WTC11 (cell line): Measurements from ENCODE around the gene TMEM218. TPM values are rescaled to one million over a fixed set of nuclear protein-coding genes. Genes with fewer than 3 reads are reported as not detected.
A peak's percentile ranks its signal among the peaks of the same experiment; 100 is the strongest.

Experiments
- ATAC-seq: fragments of 200-7000 bp; cut with Tn5 transposase; 2 replicates; pipeline ENCODE4 v1.10.0; 2021; ENCODE audit warnings: mild to moderate bottlenecking, moderate library complexity
- CTCF ChIA-PET: fragments of 300-600 bp; sonication (Branson Sonifier 250); formaldehyde crosslinking; loops from one replicate; lab custom pipeline; 2021; ENCODE audit warnings: antibody characterized with exemption; lab: Charles Lee
- POLR2A ChIA-PET: fragments of 350-600 bp; sonication (Branson Sonifier 250); formaldehyde crosslinking; loops from one replicate; lab custom pipeline; 2021; ENCODE audit warnings: antibody characterized with exemption; lab: Charles Lee
- DNase-seq: peaks from one replicate; pipeline ENCODE4 v3.0.0; 2021; ENCODE audit warnings: low spot score
- H3K27ac Mint-ChIP-seq: 2 replicates; pipeline ENCODE4 v1.8.0; 2021; ENCODE audit warnings: mixed read lengths
- H3K27me3 Mint-ChIP-seq: 2 replicates; pipeline ENCODE4 v1.8.0; 2021; ENCODE audit warnings: low read depth, mild to moderate bottlenecking, moderate library complexity, mixed read lengths
- H3K36me3 Mint-ChIP-seq: 2 replicates; pipeline ENCODE4 v1.8.0; 2021; ENCODE audit warnings: mixed read lengths
- H3K4me1 Mint-ChIP-seq: 2 replicates; pipeline ENCODE4 v1.8.0; 2022; ENCODE audit warnings: mixed read lengths
- H3K4me3 Mint-ChIP-seq: 2 replicates; pipeline ENCODE4 v1.8.0; 2021; ENCODE audit warnings: mild to moderate bottlenecking, moderate library complexity, mixed read lengths
- H3K9me3 Mint-ChIP-seq: 2 replicates; pipeline ENCODE4 v1.8.0; 2021; ENCODE audit warnings: mixed read lengths
- ATF6 ChIP-seq: sonication (generic); formaldehyde crosslinking; IDR thresholded peaks from 2 replicates; pipeline ENCODE4 v1.8.1; 2023; ENCODE audit warnings: mild to moderate bottlenecking, missing genetic modification reagents
- CBFB ChIP-seq: sonication (generic); formaldehyde crosslinking; IDR thresholded peaks from 2 replicates; pipeline ENCODE4 v1.8.1; 2022; ENCODE audit warnings: mild to moderate bottlenecking, low read depth, missing genetic modification reagents
- CREB1 ChIP-seq: sonication (generic); formaldehyde crosslinking; IDR thresholded peaks from 2 replicates; pipeline ENCODE4 v1.8.0; 2023; ENCODE audit warnings: mild to moderate bottlenecking, missing genetic modification reagents
- ETV6 ChIP-seq: sonication (generic); formaldehyde crosslinking; IDR thresholded peaks from 2 replicates; pipeline ENCODE4 v1.8.1; 2022; ENCODE audit warnings: mild to moderate bottlenecking, missing genetic modification reagents
- FOXK1 ChIP-seq: sonication (generic); formaldehyde crosslinking; IDR thresholded peaks from 2 replicates; pipeline ENCODE4 v1.8.0; 2022; ENCODE audit warnings: mild to moderate bottlenecking, moderate library complexity, missing genetic modification reagents
- GABPB1 ChIP-seq: sonication (generic); formaldehyde crosslinking; IDR thresholded peaks from 2 replicates; pipeline ENCODE4 v1.8.1; 2023; ENCODE audit warnings: mild to moderate bottlenecking, missing genetic modification reagents
- HMGA2 ChIP-seq: fragments of 250-450 bp; sonication (Bioruptor Pico); IDR thresholded peaks from 2 replicates; pipeline ENCODE4 v1.4.0; 2021; ENCODE audit warnings: mild to moderate bottlenecking, moderate library complexity
- JUN ChIP-seq: sonication (generic); formaldehyde crosslinking; IDR thresholded peaks from 2 replicates; pipeline ENCODE4 v1.8.0; 2023; ENCODE audit warnings: mild to moderate bottlenecking, missing genetic modification reagents
- KAT7 ChIP-seq: sonication (generic); formaldehyde crosslinking; IDR thresholded peaks from 2 replicates; pipeline ENCODE4 v1.8.1; 2023; ENCODE audit warnings: missing genetic modification reagents, mild to moderate bottlenecking, borderline replicate concordance
- NFATC4 ChIP-seq: fragments of 250-450 bp; sonication (Bioruptor Pico); IDR thresholded peaks from 2 replicates; pipeline ENCODE4 v1.9.0; 2021; ENCODE audit warnings: mild to moderate bottlenecking
- PRRX2 ChIP-seq: fragments of 250-450 bp; sonication (Bioruptor Pico); IDR thresholded peaks from 2 replicates; pipeline ENCODE4 v1.8.0; 2021; ENCODE audit warnings: mild to moderate bottlenecking
- RELA ChIP-seq: sonication (generic); formaldehyde crosslinking; IDR thresholded peaks from 2 replicates; pipeline ENCODE4 v1.8.1; 2022; ENCODE audit warnings: missing genetic modification reagents, mild to moderate bottlenecking, borderline replicate concordance
- RORB ChIP-seq: fragments of 250-450 bp; sonication (Bioruptor Pico); IDR thresholded peaks from 2 replicates; pipeline ENCODE4 v1.9.0; 2021; ENCODE audit warnings: mild to moderate bottlenecking
- TEAD1 ChIP-seq: sonication (generic); formaldehyde crosslinking; IDR thresholded peaks from 2 replicates; pipeline ENCODE4 v1.8.0; 2022; ENCODE audit warnings: mild to moderate bottlenecking, missing genetic modification reagents
- TP53 ChIP-seq: sonication (generic); formaldehyde crosslinking; IDR thresholded peaks from 2 replicates; pipeline ENCODE4 v1.8.1; 2023; ENCODE audit warnings: mild to moderate bottlenecking, missing genetic modification reagents
- ZMAT4 ChIP-seq: fragments of 250-450 bp; sonication (Bioruptor Pico); IDR thresholded peaks from 2 replicates; pipeline ENCODE4 v1.9.0; 2021; ENCODE audit warnings: mild to moderate bottlenecking
- ZNF281 ChIP-seq: sonication (generic); formaldehyde crosslinking; IDR thresholded peaks from 2 replicates; pipeline ENCODE4 v1.8.0; 2023; ENCODE audit warnings: mild to moderate bottlenecking, missing genetic modification reagents
- total RNA-seq: library from RNA; stranded (reverse); gene quantifications from 3 replicates; pipeline ENCODE4 v1.2.3, GENCODE V29; 2021
- TF ChIP-seq, protein P1 (sequence below): fragments of 250-450 bp; sonication (Bioruptor Pico); IDR thresholded peaks from 2 replicates; pipeline ENCODE4 v1.9.0; 2021; ENCODE audit warnings: mild to moderate bottlenecking, borderline replicate concordance
- TF ChIP-seq, protein P2 (sequence below): sonication (generic); formaldehyde crosslinking; IDR thresholded peaks from 2 replicates; pipeline ENCODE4 v1.8.0; 2022; ENCODE audit warnings: mild to moderate bottlenecking, missing genetic modification reagents

Gene TMEM218
- total RNA-seq, 1 experiment from 2014 or later: 10.3 TPM

GRCh38 chr11:125088123-125088522 lies 23.3 kb downstream of the TMEM218 start (continued):
- no peak for TF ChIP-seq TEAD1 (CRISPR knock-in tag)
- TF ChIP-seq, protein P1, sequence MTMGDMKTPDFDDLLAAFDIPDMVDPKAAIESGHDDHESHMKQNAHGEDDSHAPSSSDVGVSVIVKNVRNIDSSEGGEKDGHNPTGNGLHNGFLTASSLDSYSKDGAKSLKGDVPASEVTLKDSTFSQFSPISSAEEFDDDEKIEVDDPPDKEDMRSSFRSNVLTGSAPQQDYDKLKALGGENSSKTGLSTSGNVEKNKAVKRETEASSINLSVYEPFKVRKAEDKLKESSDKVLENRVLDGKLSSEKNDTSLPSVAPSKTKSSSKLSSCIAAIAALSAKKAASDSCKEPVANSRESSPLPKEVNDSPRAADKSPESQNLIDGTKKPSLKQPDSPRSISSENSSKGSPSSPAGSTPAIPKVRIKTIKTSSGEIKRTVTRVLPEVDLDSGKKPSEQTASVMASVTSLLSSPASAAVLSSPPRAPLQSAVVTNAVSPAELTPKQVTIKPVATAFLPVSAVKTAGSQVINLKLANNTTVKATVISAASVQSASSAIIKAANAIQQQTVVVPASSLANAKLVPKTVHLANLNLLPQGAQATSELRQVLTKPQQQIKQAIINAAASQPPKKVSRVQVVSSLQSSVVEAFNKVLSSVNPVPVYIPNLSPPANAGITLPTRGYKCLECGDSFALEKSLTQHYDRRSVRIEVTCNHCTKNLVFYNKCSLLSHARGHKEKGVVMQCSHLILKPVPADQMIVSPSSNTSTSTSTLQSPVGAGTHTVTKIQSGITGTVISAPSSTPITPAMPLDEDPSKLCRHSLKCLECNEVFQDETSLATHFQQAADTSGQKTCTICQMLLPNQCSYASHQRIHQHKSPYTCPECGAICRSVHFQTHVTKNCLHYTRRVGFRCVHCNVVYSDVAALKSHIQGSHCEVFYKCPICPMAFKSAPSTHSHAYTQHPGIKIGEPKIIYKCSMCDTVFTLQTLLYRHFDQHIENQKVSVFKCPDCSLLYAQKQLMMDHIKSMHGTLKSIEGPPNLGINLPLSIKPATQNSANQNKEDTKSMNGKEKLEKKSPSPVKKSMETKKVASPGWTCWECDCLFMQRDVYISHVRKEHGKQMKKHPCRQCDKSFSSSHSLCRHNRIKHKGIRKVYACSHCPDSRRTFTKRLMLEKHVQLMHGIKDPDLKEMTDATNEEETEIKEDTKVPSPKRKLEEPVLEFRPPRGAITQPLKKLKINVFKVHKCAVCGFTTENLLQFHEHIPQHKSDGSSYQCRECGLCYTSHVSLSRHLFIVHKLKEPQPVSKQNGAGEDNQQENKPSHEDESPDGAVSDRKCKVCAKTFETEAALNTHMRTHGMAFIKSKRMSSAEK (CRISPR knock-in tag): no peak

- Mint-ChIP-seq H3K27me3 (no peaks in the 10 kb centered on the region), H3K27ac (no peak overlapping the region), H3K36me3 (no peaks in the 10 kb centered on the region), H3K4me1 (peaks cover 4% of the 10 kb centered on the region)
- no peak for ATAC-seq
- TF ChIP-seq RORB (CRISPR knock-in tag) (no peak), PRRX2 (CRISPR knock-in tag) (no peak), CBFB (CRISPR knock-in tag) (no peak), GABPB1 (no peak), ZMAT4 (CRISPR knock-in tag) (no peak), FOXK1 (CRISPR knock-in tag) (no peak), RELA (CRISPR knock-in tag) (no peak), CREB1 (CRISPR knock-in tag) (no peak), JUN (CRISPR knock-in tag) (no peak)
- TF ChIP-seq, all 79 proteins: peak for 0
- Mint-ChIP-seq H3K9me3 (no peaks in the 10 kb centered on the region), H3K4me3 (no peak overlapping the region)
- DNase-seq: no peak
- POLR2A ChIA-PET: no interaction called here
- CTCF ChIA-PET: interaction anchor here (0.9 to 2.0 kb wide), 4 partner anchors 10 to 342 kb away, joined by 4 to 5 read pairs (median 4); no protein-coding TSS in a partner anchor
These were observed 24.7 kb downstream of the TMEM218 start for GRCh38 chr11:125086633-125087296.

GRCh38 chr11:125085301-125086081 lies 25.9 kb downstream of the TMEM218 start:
- H3K36me3 Mint-ChIP-seq: no peaks in the 10 kb centered on the region
- peak; percentile 91 for ATAC-seq
- H3K27ac Mint-ChIP-seq: no peak overlapping the region
- TF ChIP-seq GABPB1 (no peak), ATF6 (CRISPR knock-in tag) (no peak), ZNF281 (CRISPR knock-in tag) (no peak), ETV6 (no peak), HMGA2 (no peak), TP53 (CRISPR knock-in tag) (no peak), KAT7 (CRISPR knock-in tag) (no peak), NFATC4 (CRISPR knock-in tag) (no peak)
- TF ChIP-seq, protein P2, sequence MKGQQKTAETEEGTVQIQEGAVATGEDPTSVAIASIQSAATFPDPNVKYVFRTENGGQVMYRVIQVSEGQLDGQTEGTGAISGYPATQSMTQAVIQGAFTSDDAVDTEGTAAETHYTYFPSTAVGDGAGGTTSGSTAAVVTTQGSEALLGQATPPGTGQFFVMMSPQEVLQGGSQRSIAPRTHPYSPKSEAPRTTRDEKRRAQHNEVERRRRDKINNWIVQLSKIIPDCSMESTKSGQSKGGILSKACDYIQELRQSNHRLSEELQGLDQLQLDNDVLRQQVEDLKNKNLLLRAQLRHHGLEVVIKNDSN (CRISPR knock-in tag): no peak
- TF ChIP-seq, all 79 proteins: peak for 0
- Mint-ChIP-seq H3K4me3 (no peak overlapping the region), H3K4me1 (no peaks in the 10 kb centered on the region), H3K27me3 (no peaks in the 10 kb centered on the region), H3K9me3 (no peaks in the 10 kb centered on the region)
- ChIA-PET POLR2A (no interaction called here), CTCF (interaction anchor here (0.6 to 1.3 kb wide), 13 partner anchors 9 to 338 kb away, joined by 3 to 10 read pairs (median 4); partner anchors contain the start of gene CCDC15)
- DNase-seq: peak; percentile 49
